ACHN (cell line): ENCODE data around the gene TFB1M.
A peak's percentile ranks its signal among the peaks of the same experiment; 100 is the strongest.

Experiments
- DNase-seq: peaks from one replicate; pipeline ENCODE4 v3.0.0-alpha.2; 2015
- in situ Hi-C: cut with HindIII; loops from 2 replicates; pipeline ENCODE4 v1.10.0; 2017; ENCODE audit warnings: low sequenced_read_pairs, low pct_ligation_motif_present, low pct_unique_long_range_greater_than_20kb

Gene TFB1M

DNA sequence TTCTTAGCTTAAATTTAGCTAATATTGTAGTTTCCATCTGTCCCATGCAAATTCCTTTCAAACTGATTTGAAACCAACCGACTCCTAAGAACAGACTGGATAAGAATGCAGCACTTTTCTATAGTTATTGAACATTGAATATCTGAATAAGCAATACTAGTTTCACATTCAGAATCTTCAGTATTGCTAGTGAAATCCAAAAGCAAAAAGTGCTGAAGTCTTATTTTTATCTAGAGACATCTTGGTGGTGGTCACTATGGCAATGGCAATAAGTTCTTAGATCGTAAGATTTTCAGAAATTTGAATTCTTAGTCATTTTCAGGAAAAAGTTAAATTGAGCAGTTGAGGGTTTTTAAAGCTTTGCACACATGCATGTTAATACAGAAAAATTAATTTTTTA lies 2.7 kb downstream of the TFB1M start:
- in situ Hi-C loops: no loop called here
- DNase-seq: no peak

DNA sequence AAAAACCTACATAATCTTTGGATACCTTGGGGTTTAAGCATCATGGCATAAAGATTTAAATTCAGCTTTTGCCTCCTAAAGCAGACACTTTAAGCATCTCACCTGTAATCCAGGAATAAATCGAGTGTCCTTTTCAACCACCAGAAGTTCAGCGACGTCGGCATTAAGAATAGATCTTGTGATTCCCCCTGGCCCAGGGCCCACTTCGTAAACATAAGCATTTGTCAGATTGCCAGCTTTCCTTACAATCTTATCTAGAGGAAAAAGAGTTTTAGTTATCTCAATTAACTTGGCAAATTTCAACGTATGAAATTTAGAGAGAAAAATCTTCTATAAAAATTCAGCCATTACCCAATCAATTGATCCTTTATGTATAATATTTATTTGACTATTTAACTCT lies 3.2 kb downstream of the TFB1M start:
- in situ Hi-C loops: no loop called here
- no peak for DNase-seq

DNA sequence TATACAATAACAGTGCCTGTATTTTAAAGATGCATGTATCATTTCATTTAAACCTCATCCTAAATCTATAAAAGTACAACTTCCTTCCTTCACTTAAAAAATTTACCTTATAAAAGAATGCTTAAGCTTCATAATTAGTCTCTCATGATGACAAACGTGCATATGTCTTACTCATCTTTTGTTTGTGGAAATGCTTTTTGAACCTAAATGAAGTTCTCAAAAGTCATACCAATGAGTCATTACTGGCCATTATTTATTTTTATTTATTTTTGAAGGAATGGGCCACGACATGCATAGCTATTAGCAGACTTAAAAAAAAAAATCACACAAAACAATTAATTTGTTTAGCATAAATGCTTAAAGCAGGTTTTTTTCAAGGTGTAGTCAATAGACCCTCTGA lies 3.7 kb downstream of the TFB1M start:
- in situ Hi-C loops: no loop called here
- no peak for DNase-seq

DNA sequence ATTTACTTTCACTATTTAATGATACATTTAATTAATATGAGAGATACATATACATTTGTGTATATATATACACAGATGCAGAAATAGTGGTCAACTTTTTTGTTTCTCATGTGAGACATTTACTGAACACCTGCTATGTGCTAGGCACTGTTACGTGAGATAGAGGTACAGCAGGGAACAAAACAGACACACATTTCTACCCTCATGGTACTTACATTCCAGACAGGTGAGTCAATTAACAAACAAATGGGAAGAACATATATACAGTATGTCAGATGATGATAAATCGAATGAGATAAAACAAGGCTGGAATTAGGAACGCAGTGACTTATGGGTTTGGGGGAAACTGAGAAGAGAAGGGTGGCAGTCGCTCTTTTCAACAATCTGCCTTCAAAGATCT lies 5.1 kb downstream of the TFB1M start:
- in situ Hi-C loops: no loop called here
- DNase-seq: no peak

DNA sequence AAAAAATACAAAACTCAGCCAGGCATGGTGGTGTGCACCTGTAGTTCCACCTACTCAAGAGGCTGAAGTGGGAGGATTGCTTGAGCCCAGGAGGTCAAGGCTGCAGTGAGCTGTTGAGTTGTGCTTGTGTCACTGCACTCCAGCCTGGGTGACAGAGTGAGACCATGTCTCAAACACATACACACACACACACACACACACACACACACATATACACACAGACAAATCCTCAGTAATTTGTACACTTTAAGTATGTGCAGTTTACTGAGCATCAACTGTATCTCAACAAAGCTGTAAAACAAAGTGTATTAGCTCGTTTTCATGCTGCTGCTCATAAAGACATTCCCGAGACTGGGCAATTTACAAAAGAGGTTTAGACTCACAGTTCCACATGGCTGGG lies 7.3 kb downstream of the TFB1M start:
- no peak for DNase-seq
- in situ Hi-C loops: no loop called here

DNA sequence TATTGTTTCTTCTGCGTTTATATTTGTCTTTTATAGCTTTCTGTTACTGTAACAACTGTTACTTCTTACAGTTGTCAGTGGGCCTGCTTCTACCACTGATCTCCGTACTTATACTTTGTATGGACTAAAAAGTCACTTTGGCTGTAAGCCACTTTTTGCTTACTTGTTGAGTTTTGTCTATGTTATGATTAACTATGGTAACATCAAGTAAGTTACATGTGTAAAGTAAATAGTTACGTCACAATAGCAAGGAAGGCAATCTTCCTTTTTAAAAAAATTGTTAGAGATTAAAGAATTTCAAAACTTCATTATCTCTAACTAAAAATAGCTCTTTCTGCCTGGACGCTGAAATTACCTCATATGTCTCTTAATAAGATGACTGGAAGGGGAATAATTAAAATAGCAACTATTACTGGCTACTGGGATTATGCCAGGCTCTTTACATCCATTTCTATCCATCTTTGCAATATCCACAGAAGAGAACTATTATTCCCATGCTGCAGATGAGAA lies 10.9 kb downstream of the TFB1M start:
- DNase-seq: no peak
- in situ Hi-C loops: no loop called here

DNA sequence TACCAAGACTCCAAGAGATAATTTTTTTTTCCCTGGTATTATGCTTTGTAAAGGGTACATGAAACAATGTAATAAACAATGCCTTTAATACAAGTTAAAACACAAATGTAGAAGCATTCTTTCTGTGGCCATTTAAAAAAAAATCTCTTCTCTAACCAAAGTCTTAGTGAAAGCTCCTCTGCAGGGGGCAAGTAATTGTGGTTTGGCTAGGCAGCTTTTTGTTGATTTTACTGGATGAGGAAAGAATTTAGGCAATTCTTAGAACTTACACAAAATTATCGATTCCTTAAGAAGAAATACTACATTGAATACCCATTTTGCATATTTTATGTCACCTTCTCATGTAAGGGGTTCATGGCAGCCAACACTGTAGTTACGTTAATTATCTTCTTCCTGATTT lies 12.4 kb downstream of the TFB1M start:
- DNase-seq: no peak
- in situ Hi-C loops: no loop called here

DNA sequence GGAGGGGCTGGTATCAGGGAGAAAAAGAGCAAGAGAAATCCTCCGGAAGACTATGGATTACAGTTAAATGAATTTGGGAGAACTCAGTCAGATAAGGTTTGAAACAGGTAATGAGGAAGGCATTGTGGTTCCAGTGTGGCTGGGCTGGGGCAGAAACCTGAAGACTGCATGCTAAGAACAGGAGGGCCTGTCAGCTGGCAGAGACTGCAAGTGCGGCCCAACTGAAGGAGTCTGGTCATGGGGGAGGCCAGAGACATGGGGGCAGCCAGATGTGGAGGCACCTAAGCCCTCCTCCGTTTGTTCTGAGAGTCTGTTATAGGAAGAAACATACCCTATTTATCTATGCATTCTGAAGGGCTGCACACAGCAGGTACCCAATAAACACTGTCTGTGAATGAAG lies 16.6 kb downstream of the TFB1M start:
- in situ Hi-C loops: no loop called here
- DNase-seq: no peak

DNA sequence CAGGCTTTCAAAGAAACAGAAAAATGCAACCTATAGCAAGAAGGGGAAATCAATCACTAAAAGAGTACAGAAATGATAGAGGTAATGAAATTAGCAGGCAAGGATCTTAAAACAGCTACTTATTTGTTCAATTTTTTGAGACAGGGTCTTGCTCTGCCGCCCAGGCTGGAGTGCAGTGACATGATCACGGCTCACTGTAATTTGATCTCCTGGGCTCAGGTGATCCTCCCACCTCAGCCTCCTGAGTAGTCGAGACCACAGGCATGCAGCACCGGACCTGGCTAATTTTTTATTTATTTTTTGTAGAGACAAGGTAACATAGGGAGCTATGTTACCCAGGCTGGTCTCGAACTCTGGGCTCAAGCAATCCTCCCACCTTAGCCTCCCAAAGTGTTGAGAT lies 21.6 kb downstream of the TFB1M start:
- in situ Hi-C loops: no loop called here

DNA sequence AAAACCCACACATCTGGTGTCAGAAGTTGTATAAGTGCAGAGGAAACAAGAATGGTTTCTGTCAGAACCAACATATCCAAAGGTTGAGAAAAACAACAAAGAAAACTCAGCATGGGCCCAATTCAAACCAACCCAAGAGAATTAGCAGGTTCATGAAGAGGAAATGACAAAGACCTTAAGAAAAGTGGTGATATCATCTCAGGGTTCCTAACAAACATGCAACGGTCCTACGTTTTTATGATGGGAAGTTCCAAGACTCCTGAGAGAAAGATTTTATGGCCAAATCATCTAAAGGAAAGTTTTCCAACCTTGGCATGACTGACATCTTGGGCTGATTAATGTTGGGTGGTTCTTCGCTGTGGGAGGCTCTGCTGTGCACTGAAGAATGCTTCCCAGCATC lies 23.0 kb downstream of the TFB1M start:
- no peak for DNase-seq
- in situ Hi-C loops: no loop called here

More for the DNA sequence above, 21.6 kb downstream of the TFB1M start:
- no peak for DNase-seq

DNA sequence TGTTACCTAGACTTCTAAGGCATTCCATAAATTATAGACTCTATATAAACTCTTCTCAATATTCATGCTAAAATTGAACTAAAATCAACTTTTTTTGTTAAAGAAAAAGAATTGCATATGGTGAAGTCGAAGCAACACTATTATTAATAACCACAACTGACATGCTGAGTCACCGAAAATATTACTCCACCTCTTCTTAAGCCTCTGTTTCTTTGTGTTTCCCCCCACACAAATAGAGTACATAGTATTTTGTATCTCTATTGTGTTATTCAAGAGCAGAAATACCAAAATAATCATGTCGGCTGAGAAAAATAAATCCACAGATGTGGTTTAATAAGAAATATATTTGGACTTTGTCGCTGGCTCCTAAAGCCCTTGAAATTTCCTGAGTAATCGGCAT lies 23.8 kb downstream of the TFB1M start:
- no peak for DNase-seq
- in situ Hi-C loops: no loop called here

DNA sequence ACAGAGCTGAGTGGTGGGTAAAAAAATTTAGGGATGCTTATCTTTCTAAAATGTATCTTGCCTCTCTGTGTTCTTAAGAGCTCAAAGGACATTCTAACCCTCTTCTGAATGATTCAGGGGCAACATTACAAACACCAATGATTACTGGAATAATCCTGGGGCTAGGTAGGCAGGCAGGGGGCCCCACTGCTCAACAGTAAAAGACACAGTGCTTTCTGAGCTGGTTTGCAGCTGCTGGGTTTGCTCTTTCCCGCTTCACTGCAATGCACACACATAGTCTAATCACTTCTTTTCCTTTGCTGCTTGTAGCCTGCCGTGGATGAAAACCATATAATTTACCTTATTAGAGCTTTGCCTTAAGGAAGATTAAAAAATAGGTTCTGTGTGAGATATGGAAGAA lies 26.5 kb downstream of the TFB1M start:
- in situ Hi-C loops: no loop called here

DNA sequence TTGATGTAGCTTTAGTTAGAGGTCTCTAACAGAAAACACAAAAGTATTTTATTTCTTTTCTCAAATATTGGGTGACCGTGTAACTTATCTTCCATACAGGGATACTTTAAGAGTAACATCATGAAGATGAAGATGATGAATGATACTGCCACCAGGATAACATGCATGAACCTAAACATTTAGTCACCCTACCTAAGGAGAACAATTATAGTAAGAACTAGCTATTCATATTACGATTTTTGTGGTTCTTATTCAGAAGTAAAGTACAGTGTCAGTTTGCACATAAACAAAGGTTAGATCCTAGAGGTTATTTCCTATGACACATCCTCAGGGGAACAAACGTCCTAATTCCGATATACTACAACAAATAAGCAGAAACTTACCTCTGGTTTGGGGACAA lies 29.5 kb downstream of the TFB1M start:
- no peak for DNase-seq
- in situ Hi-C loops: no loop called here

More for the DNA sequence above, 26.5 kb downstream of the TFB1M start:
- no peak for DNase-seq

DNA sequence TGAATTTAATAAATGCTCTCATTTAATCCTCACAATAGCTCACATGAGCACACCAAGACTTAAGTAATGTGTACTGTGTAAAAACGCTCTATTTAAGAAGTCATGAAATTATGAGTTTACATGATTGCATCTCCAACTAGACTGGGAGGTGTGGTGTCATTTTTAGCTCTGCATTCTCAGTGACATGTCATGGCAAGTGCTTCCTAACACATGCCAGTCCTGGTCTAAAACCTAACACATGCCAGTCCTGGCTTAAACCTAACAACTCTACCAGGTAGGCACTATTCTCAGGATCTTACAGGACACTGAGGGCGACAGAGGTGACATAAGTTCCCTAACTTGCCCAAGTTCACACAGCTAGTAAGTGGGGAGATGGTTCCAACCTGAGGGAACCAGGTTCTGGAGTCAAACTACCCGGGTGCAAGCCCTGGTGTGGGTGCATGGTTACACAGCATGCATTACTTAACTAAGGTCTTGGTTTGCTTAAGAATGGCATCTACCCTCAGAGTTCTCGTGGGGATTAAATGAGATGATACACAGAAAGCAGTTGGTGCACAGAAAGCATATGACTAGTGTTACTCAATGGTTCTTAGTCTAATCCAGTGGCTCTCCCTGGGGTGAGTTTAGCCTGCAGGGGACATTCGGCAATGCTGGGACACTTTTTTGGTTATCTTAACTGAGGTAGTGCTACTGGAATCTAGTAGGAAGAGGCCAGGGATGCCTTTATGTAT lies 35.8 kb downstream of the TFB1M start:
- in situ Hi-C loops: no loop called here
- no peak for DNase-seq

DNA sequence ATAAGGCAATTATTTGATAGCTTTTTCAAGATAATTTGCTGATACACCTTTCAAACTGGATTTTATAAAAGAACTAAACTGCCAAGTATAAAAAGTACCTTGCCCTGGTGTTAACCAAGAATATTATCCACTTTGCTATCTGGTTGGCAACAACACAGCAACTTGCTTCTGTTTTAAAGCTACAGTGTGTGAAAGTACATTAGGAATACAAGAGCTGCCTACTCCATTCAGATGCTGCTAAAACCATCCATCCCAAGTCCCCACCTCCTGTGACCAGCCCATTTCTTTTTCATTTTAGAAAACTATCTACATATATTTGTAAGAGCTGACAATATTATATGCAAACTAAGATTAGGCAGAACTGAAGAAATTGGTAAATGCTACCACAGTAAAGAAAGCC lies 37.6 kb downstream of the TFB1M start:
- in situ Hi-C loops: no loop called here
- no peak for DNase-seq

DNA sequence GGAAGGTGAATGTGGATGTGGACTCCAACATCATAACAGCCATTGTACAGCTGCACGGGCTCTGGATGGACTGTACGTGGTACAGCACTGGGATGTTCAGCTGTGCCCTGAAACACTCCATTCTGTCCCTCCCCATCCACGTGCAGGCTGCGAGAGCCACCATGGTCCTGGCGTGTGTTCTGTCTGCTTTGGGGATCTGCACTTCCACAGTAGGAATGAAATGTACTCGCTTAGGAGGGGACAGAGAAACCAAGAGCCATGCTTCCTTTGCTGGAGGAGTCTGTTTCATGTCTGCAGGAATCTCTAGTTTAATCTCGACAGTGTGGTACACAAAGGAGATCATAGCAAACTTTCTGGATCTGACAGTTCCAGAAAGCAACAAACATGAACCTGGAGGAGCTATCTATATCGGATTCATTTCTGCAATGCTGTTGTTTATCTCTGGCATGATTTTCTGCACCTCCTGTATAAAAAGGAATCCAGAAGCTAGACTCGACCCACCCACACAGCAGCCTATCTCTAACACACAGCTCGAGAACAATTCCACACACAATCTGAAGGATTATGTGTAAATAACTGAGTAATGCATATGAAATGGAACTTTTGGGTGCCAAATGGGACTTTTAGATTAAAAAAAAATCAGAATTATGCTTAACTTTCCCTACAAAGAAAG lies 38.3 kb downstream of the TFB1M start:
- DNase-seq: no peak
- in situ Hi-C loops: no loop called here

DNA sequence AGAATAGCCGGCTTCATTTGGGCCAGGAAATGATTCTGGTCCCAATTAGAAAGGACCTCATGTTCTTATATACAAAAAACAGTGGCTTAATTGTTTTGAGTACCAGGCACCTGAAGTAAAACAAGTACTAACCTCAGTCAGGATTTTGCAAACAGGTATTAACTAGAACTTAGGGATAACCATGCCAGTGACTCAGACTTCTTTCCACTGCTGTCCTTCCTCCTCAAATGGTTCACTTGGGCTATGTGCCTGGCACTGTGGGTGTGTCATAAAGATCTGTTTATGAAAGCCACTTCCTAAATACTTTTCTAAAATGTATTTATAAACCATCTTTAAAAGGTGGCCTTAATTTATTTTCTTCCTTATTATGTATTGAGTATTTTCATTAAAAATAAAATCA lies 39.8 kb downstream of the TFB1M start:
- peak; percentile 6 for DNase-seq
- in situ Hi-C loops: no loop called here

DNA sequence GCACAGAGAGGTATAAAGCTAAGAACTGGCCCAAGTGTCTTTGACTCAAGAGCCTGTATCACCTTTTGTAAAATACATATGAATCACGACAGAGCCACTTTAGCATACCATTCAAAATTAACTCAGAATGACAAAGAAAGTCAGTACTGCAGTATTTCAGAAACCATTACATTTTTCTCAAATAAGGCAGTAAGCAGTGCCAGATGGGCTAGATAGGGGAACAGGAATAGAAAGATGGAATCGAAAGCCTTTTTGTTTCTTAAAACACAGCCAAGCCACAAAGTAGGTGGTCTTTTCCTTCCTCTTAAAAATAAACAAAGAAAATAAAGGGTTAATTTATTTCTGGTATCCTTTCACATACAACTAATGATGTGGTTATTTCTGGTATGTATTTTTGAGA lies 40.2 kb downstream of the TFB1M start:
- in situ Hi-C loops: no loop called here

DNA sequence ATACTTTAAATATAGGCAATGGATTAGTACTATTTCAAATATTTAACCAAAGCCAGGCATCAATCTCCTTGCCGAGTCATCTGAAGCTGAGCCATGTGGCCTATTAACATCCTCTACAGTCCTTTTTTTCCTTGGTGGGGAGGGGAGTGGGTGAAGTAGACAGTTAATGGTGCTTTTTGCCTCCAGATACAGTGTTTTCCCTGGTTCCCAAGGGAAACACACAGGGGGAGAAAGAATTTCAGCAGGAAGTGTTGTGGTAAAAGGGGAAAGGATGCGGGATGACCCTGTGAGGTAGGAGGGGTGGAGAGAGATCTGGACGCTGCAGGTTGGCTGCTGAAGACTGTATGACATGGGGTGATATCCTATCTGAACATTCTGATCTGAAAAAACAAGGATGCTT lies 40.9 kb downstream of the TFB1M start:
- in situ Hi-C loops: no loop called here
- DNase-seq: peak; percentile 85

More for the DNA sequence above, 40.2 kb downstream of the TFB1M start:
- no peak for DNase-seq
